ENCODE data around the gene LRRC8C.

GRCh38 chr1:89670711-89671110 is 37.8 kb downstream of the LRRC8C start:
- TF ChIP-seq CTCF (IDR thresholded peaks at IDR 0.05; ENCODE audit: low read depth, low read length, poor library complexity, severe bottlenecking) (no peak), EZH2phosphoT487 (IDR thresholded peaks at IDR 0.05; ENCODE audit: borderline replicate concordance, low read length) (no peak)

Data from DOHH2 (cell line).